HepG2 (cell line): ENCODE measurements around the gene RPS6KA3. TPM values are rescaled to one million over a fixed set of nuclear protein-coding genes. Genes with fewer than 3 reads are reported as not detected.

Experiments used
- ARID2 ChIP-seq: sonication (generic); formaldehyde crosslinking; IDR thresholded peaks from 2 replicates; pipeline ENCODE4 v1.8.1; 2022; ENCODE audit warnings: mild to moderate bottlenecking, missing genetic modification reagents, borderline replicate concordance
- BRD4 ChIP-seq: sonication (generic); formaldehyde crosslinking; IDR thresholded peaks from 2 replicates; pipeline ENCODE4 v1.4.0; 2020; ENCODE audit warnings: missing genetic modification reagents
- HHEX ChIP-seq: IDR thresholded peaks from 2 replicates; pipeline ENCODE4 v1.6.1; 2016; ENCODE audit warnings: control low read depth
- IRF2 ChIP-seq: IDR thresholded peaks from 2 replicates; pipeline ENCODE4 v1.6.1; 2018; ENCODE audit warnings: missing genetic modification reagents, missing compliant biosample characterization
- KLF15 ChIP-seq: sonication (generic); formaldehyde crosslinking; IDR thresholded peaks from 2 replicates; pipeline ENCODE4 v1.8.1; 2023; ENCODE audit warnings: borderline replicate concordance, mild to moderate bottlenecking, inconsistent platforms, missing genetic modification reagents, mixed read lengths
- MBNL3 ChIP-seq: fragments of 250-450 bp; sonication (Bioruptor Pico); conservative IDR thresholded peaks from 2 replicates; pipeline ENCODE4 v1.8.0; 2022; ENCODE audit warnings: mild to moderate bottlenecking, inconsistent platforms
- NFKB2 ChIP-seq: sonication (generic); formaldehyde crosslinking; IDR thresholded peaks from 2 replicates; pipeline ENCODE4 v1.4.0; 2020; ENCODE audit warnings: missing genetic modification reagents, borderline replicate concordance
- NONO ChIP-seq, 2 experiments: fragments of 450-650 bp in 1 of 2; sonication (generic) in 1 of 2; formaldehyde crosslinking in 1 of 2; IDR thresholded peaks in 1 of 2; conservative IDR thresholded peaks in 1 of 2; 2 replicates each; pipeline versions ENCODE4 v1.6.1 to v1.8.0; 2017 to 2022; ENCODE audit warnings: mild to moderate bottlenecking in 1 of 2, missing genetic modification reagents in 1 of 2, moderate library complexity in 1 of 2
- NR2F6 ChIP-seq, 2 experiments: IDR thresholded peaks; 2 replicates each; pipeline ENCODE4 v1.6.1; 2016; ENCODE audit warnings: antibody characterized with exemption in 1 of 2, mild to moderate bottlenecking in 1 of 2
- PATZ1 ChIP-seq: sonication (generic); formaldehyde crosslinking; IDR thresholded peaks from 2 replicates; pipeline ENCODE4 v1.4.0; 2020; ENCODE audit warnings: missing genetic modification reagents
- SOX6 ChIP-seq, 2 experiments: fragments of 450-650 bp in 1 of 2; sonication (generic) in 1 of 2; formaldehyde crosslinking in 1 of 2; IDR thresholded peaks; 2 replicates each; pipeline versions ENCODE4 v1.4.0 to v1.6.1; 2017 to 2020; ENCODE audit warnings: antibody characterized with exemption in 1 of 2, mild to moderate bottlenecking in 1 of 2, missing genetic modification reagents in 1 of 2
- TSC22D2 ChIP-seq: sonication (generic); formaldehyde crosslinking; IDR thresholded peaks from 2 replicates; pipeline ENCODE4 v1.5.1; 2020; ENCODE audit warnings: missing genetic modification reagents, mild to moderate bottlenecking, borderline replicate concordance
- WIZ ChIP-seq: sonication (generic); formaldehyde crosslinking; IDR thresholded peaks from 2 replicates; pipeline ENCODE4 v1.5.1; 2020; ENCODE audit warnings: mild to moderate bottlenecking, missing genetic modification reagents
- ZBTB44 ChIP-seq: sonication (generic); formaldehyde crosslinking; IDR thresholded peaks from 2 replicates; pipeline ENCODE4 v1.4.0; 2020; ENCODE audit warnings: missing genetic modification reagents
- ZEB1 ChIP-seq: IDR thresholded peaks from 2 replicates; pipeline ENCODE4 v1.6.1; 2012; ENCODE audit warnings: mild to moderate bottlenecking, low read depth, inconsistent platforms; ENCODE audit not compliant: insufficient replicate concordance
- ZFAT ChIP-seq: sonication (generic); formaldehyde crosslinking; conservative IDR thresholded peaks from 2 replicates; pipeline ENCODE4 v1.8.1; 2023; ENCODE audit warnings: missing genetic modification reagents, inconsistent platforms
- ZFP82 ChIP-seq: sonication (generic); formaldehyde crosslinking; IDR thresholded peaks from 2 replicates; pipeline ENCODE4 v1.5.1; 2020; ENCODE audit warnings: mild to moderate bottlenecking, missing genetic modification reagents, borderline replicate concordance
- ZHX1 ChIP-seq: sonication (generic); formaldehyde crosslinking; IDR thresholded peaks from 2 replicates; pipeline ENCODE4 v1.8.1; 2022; ENCODE audit warnings: low read depth, mild to moderate bottlenecking, missing genetic modification reagents
- ZNF275 ChIP-seq: sonication (generic); formaldehyde crosslinking; IDR thresholded peaks from 2 replicates; pipeline ENCODE4 v1.8.0; 2022; ENCODE audit warnings: missing genetic modification reagents, mild to moderate bottlenecking, inconsistent platforms, borderline replicate concordance
- ZNF382 ChIP-seq: sonication (generic); formaldehyde crosslinking; IDR thresholded peaks from 2 replicates; pipeline ENCODE4 v1.5.0; 2020; ENCODE audit warnings: missing genetic modification reagents, mild to moderate bottlenecking, borderline replicate concordance
- ZNF556 ChIP-seq: sonication (generic); formaldehyde crosslinking; IDR thresholded peaks from 2 replicates; pipeline ENCODE4 v1.4.0; 2020; ENCODE audit warnings: mild to moderate bottlenecking, missing genetic modification reagents, borderline replicate concordance
- ZNF652 ChIP-seq: IDR thresholded peaks from 2 replicates; pipeline ENCODE4 v1.6.1; 2016; ENCODE audit warnings: low read depth, borderline replicate concordance
- ZNF678 ChIP-seq: sonication (generic); formaldehyde crosslinking; IDR thresholded peaks from 2 replicates; pipeline ENCODE4 v1.4.0; 2020; ENCODE audit warnings: mild to moderate bottlenecking, missing genetic modification reagents
- polyA plus RNA-seq, 8 experiments: library from polyadenylated mRNA; depleted of rRNA in 3 of 8; stranded (reverse) in 7 of 8; unstranded in 1 of 8; fragments of >200 nt; fragmentation: Illumina TruSeq in 4 of 8; extraction: Trizol in 4 of 8; gene quantifications; 2 replicates each; pipeline versions ENCODE4 v1.2.1 to v1.2.3, GENCODE V29; 2011 to 2016; ENCODE audit warnings: low read depth in 4 of 8, missing spikeins in 1 of 8, mixed read lengths in 1 of 8; ENCODE audit not compliant: insufficient read depth in 1 of 8
- total RNA-seq, 5 experiments: library from RNA; depleted of rRNA; stranded (reverse); fragments of >200 nt; fragmentation: Illumina TruSeq; extraction: Trizol; gene quantifications; 2 replicates each; pipeline ENCODE4 v1.2.3, GENCODE V29; 2016; ENCODE audit warnings: low read depth in 1 of 5

RPS6KA3 gene
- total and polyA plus RNA-seq, 2 of the 13 experiments (the other 11 are each of a cell fraction or from before 2014, with no cell fraction given), result 314 to 357 TPM

- TF ChIP-seq ZFP82 (CRISPR knock-in tag) (no peak), NONO (IDR thresholded peaks at IDR 0.05) (no peak), NONO (CRISPR knock-in tag; conservative IDR thresholded peaks at IDR 0.05) (no peak; the same call in 1 of the 2 replicates), SOX6 (IDR thresholded peaks at IDR 0.05) (no peak), SOX6 (CRISPR knock-in tag; IDR thresholded peaks at IDR 0.05) (peak; percentile 66), ZHX1 (CRISPR knock-in tag) (no peak), TSC22D2 (CRISPR knock-in tag) (no peak), ZNF382 (no peak), KLF15 (CRISPR knock-in tag) (no peak), MBNL3 (no peak), ZNF678 (CRISPR knock-in tag) (no peak), WIZ (CRISPR knock-in tag) (no peak), ZFAT (CRISPR knock-in tag) (no peak), IRF2 (no peak), BRD4 (CRISPR knock-in tag) (no peak), NFKB2 (CRISPR knock-in tag) (no peak), ZNF652 (CRISPR knock-in tag) (no peak), PATZ1 (no peak; the same call in 1 of the 2 replicates), ZNF275 (CRISPR knock-in tag) (no peak), ZNF556 (no peak; the same call in 1 of the 2 replicates), ZBTB44 (CRISPR knock-in tag) (no peak), ZEB1 (no peak), ARID2 (CRISPR knock-in tag) (no peak), NR2F6 (IDR thresholded peaks at IDR 0.05) (peak; percentile 73), NR2F6 (CRISPR knock-in tag; IDR thresholded peaks at IDR 0.05) (peak; percentile 82), HHEX (CRISPR knock-in tag) (no peak; the same call in 1 of the 2 replicates)
Measured at GRCh38 chrX:20306668-20307067, 40.0 kb upstream of the RPS6KA3 start (continued).
